Keratinocyte (primary cell): Measurements from ENCODE around the gene SHISA7. TPM values are rescaled to one million over a fixed set of nuclear protein-coding genes. Genes with fewer than 3 reads are reported as not detected.

Source experiments
- DNase-seq: peaks from one replicate; pipeline ENCODE4 v3.0.0-alpha.2; 2011; ENCODE audit warnings: low read depth, missing footprints, low spot score
- FAIRE-seq: peaks from 2 replicates; lab custom pipeline; 2011; peaks lifted over from hg19 to GRCh38; lab: Jason Lieb, UNC
- H2AFZ ChIP-seq: 2 replicates; pipeline ENCODE4 v1.6.0; 2012; ENCODE audit warnings: low read length, control low read depth, inconsistent platforms; ENCODE audit not compliant: control insufficient read depth
- H3K27ac ChIP-seq: 2 replicates; pipeline ENCODE4 v1.5.1; 2011; ENCODE audit warnings: low read length; ENCODE audit not compliant: control insufficient read depth, insufficient read depth
- H3K27me3 ChIP-seq: 3 replicates; pipeline ENCODE4 v1.6.0; 2011; ENCODE audit warnings: low read length; ENCODE audit not compliant: control insufficient read depth, insufficient read depth; ENCODE audit errors: extremely low read depth
- H3K36me3 ChIP-seq, 2 experiments: 2 replicates in 1 of 2; 3 replicates in 1 of 2; pipeline ENCODE4 v1.5.1; 2011; ENCODE audit warnings: low read length in 2 of 2, mild to moderate bottlenecking in 1 of 2; ENCODE audit not compliant: control insufficient read depth in 2 of 2, insufficient read depth in 2 of 2; ENCODE audit errors: extremely low read depth in 1 of 2
- H3K4me1 ChIP-seq: 3 replicates; pipeline ENCODE4 v1.5.1; 2011; ENCODE audit warnings: low read length; ENCODE audit not compliant: control insufficient read depth, insufficient read depth; ENCODE audit errors: extremely low read depth
- H3K4me2 ChIP-seq: 3 replicates; pipeline ENCODE4 v1.6.0; 2011; ENCODE audit warnings: low read depth, low read length; ENCODE audit not compliant: control insufficient read depth, insufficient read depth; ENCODE audit errors: extremely low read depth
- H3K4me3 ChIP-seq, 3 experiments: fragments of 200-600 bp in 1 of 3; sonication (generic) in 1 of 3; 2 replicates in 2 of 3; 3 replicates in 1 of 3; pipeline ENCODE4 v1.5.1; 2011 to 2016; ENCODE audit warnings: low read length in 3 of 3, mild to moderate bottlenecking in 3 of 3, control low read depth in 2 of 3, inconsistent platforms in 1 of 3, low read depth in 1 of 3, mixed read lengths in 1 of 3, mixed run types in 1 of 3, moderate library complexity in 1 of 3; ENCODE audit not compliant: control insufficient read depth in 2 of 3, insufficient read depth in 2 of 3; ENCODE audit errors: extremely low read depth in 1 of 3
- H3K79me2 ChIP-seq: 2 replicates; pipeline ENCODE4 v1.6.0; 2012; ENCODE audit warnings: low read length; ENCODE audit not compliant: control insufficient read depth, insufficient read depth
- H3K9ac ChIP-seq: 3 replicates; pipeline ENCODE4 v1.6.0; 2011; ENCODE audit warnings: low read length; ENCODE audit not compliant: control insufficient read depth, insufficient read depth; ENCODE audit errors: extremely low read depth
- H3K9me1 ChIP-seq: 3 replicates; pipeline ENCODE4 v1.6.0; 2011; ENCODE audit warnings: low read length; ENCODE audit not compliant: control insufficient read depth, insufficient read depth; ENCODE audit errors: extremely low read depth
- H3K9me3 ChIP-seq: 2 replicates; pipeline ENCODE4 v1.5.1; 2012; ENCODE audit warnings: low read depth, low read length; ENCODE audit not compliant: control insufficient read depth
- H4K20me1 ChIP-seq: 3 replicates; pipeline ENCODE4 v1.6.0; 2011; ENCODE audit warnings: low read length; ENCODE audit not compliant: control insufficient read depth, insufficient read depth; ENCODE audit errors: extremely low read depth
- CTCF ChIP-seq, 3 experiments: IDR thresholded peaks in 1 of 3; conservative IDR thresholded peaks in 1 of 3; optimal IDR thresholded peaks in 1 of 3; 2 replicates in 2 of 3; 3 replicates in 1 of 3; pipeline versions ENCODE3 to v1.5.1; 2011; ENCODE audit warnings: low read length in 3 of 3, mild to moderate bottlenecking in 3 of 3, moderate library complexity in 2 of 3, control low read depth in 1 of 3, inconsistent platforms in 1 of 3; ENCODE audit not compliant: insufficient read depth in 2 of 3; ENCODE audit errors: extremely low read depth in 1 of 3
- EZH2 ChIP-seq: IDR thresholded peaks from one replicate; pipeline ENCODE4 v1.6.1; 2012; ENCODE audit warnings: inconsistent platforms, mild to moderate bottlenecking, low read length, moderate library complexity
- dilution Hi-C: fragments of 300-500 bp; cut with MboI; formaldehyde crosslinking; loops from one replicate; pipeline ENCODE4 v1.7.0; 2020; ENCODE audit warnings: low sequenced_read_pairs; ENCODE audit not compliant: extremely low pct_ligation_motif_present
- polyA plus RNA-seq, 5 experiments: library from polyadenylated mRNA; depleted of rRNA in 3 of 5; stranded (reverse) in 3 of 5; stranded (forward) in 1 of 5; unstranded in 1 of 5; fragments of >200 nt; gene quantifications; 1 replicate in 1 of 5; 2 replicates in 3 of 5; 3 replicates in 1 of 5; pipeline versions ENCODE4 v1.2.1 to v1.2.3, GENCODE V29; 2011 to 2012; ENCODE audit warnings: missing spikeins in 2 of 5, low read depth in 1 of 5, low replicate concordance in 1 of 5

Gene SHISA7
- polyA plus RNA-seq, 1 donor (not counting 4 experiments of a cell fraction or from before 2014, with no cell fraction given) = not detected

- Histone ChIP-seq H4K20me1 (no peaks in the 10 kb centered on the region), H3K27ac (no peak overlapping the region), H3K27me3 (no peaks in the 10 kb centered on the region), H3K4me1 (peaks cover 9% of the 10 kb centered on the region), H3K9ac (no peak overlapping the region), H3K79me2 (no peaks in the 10 kb centered on the region), H2AFZ (no peak overlapping the region), H3K9me3 (no peaks in the 10 kb centered on the region), H3K4me2 (peak overlapping the region; percentile 96), H3K4me3 (peak overlapping the region in 2 of 3 experiments; percentile 84 to 85), H3K9me1 (no peaks in the 10 kb centered on the region), H3K36me3 (peaks cover 0 to 3% of the 10 kb centered on the region in 2 experiments)
- DNase-seq (no peak), FAIRE-seq (no peak)
- dilution Hi-C loops = no loop called here
- TF ChIP-seq CTCF (optimal IDR thresholded peaks at IDR 0.05 in 1 of 3, IDR thresholded peaks at IDR 0.05 in 1 of 3, conservative IDR thresholded peaks at IDR 0.05 in 1 of 3; ENCODE audit: extremely low read depth in 1 of 3, insufficient read depth in 2 of 3, low read length in 3 of 3) (no peak), EZH2 (no peak)
These were observed 17.0 kb upstream of the SHISA7 start for GRCh38 chr19:55459950-55460657.

GRCh38 chr19:55459551-55459949 lies 16.4 kb upstream of the SHISA7 start:
- TF ChIP-seq CTCF (optimal IDR thresholded peaks at IDR 0.05 in 1 of 3, IDR thresholded peaks at IDR 0.05 in 1 of 3, conservative IDR thresholded peaks at IDR 0.05 in 1 of 3; ENCODE audit: extremely low read depth in 1 of 3, insufficient read depth in 2 of 3, low read length in 3 of 3) = no peak
- TF ChIP-seq EZH2 = no peak
- dilution Hi-C loops = no loop called here
- DNase-seq (no peak), FAIRE-seq (no peak)
- Histone ChIP-seq H3K9ac (no peak overlapping the region), H3K27me3 (no peaks in the 10 kb centered on the region), H3K4me1 (peaks cover 9% of the 10 kb centered on the region), H3K27ac (no peak overlapping the region), H3K79me2 (no peaks in the 10 kb centered on the region), H4K20me1 (no peaks in the 10 kb centered on the region), H3K4me3 (no peak overlapping the region), H3K36me3 (peaks cover 0 to 3% of the 10 kb centered on the region in 2 experiments), H3K9me3 (no peaks in the 10 kb centered on the region), H2AFZ (no peak overlapping the region), H3K9me1 (no peaks in the 10 kb centered on the region), H3K4me2 (no peak overlapping the region)
